PC-3 (cell line): ENCODE data around the gene GPR37L1. TPM values are rescaled to one million over a fixed set of nuclear protein-coding genes. Genes with fewer than 3 reads are reported as not detected.

Experiments used
- ATAC-seq: fragments of 200-7000 bp; cut with Tn5 transposase; 2 replicates; pipeline ENCODE4 v1.9.1; 2020; ENCODE audit warnings: mild to moderate bottlenecking, moderate library complexity
- BruUV-seq: library from RNA; stranded (reverse); fragments of 400-500 nt; replicated peaks from 2 replicates; lab custom pipeline; 2021; lab: Mats Ljungman, UMichigan
- CTCF ChIA-PET: fragments of 300-600 bp; sonication (Branson Sonifier 250); formaldehyde crosslinking; loops from one replicate; lab custom pipeline; 2022; ENCODE audit warnings: antibody characterized with exemption; lab: Charles Lee
- POLR2A ChIA-PET: fragments of 300-600 bp; sonication (Branson Sonifier 250); formaldehyde crosslinking; loops from one replicate; lab custom pipeline; 2022; ENCODE audit warnings: antibody characterized with exemption; ENCODE audit not compliant: unreplicated experiment; lab: Charles Lee
- DNase-seq: peaks from one replicate; pipeline ENCODE4 v3.0.0-alpha.2; 2015
- H2AFZ ChIP-seq: fragments of 300-600 bp; sonication (generic); 2 replicates; pipeline ENCODE4 v1.6.0; 2016; ENCODE audit warnings: antibody characterized with exemption, low read length
- H3F3A ChIP-seq: fragments of 300-600 bp; sonication (generic); one replicate; pipeline ENCODE4 v1.6.0; 2017; ENCODE audit warnings: antibody characterized with exemption, low read length, control low read depth, mild to moderate bottlenecking; ENCODE audit not compliant: unreplicated experiment
- H3K27ac ChIP-seq: fragments of 300-600 bp; sonication (generic); 2 replicates; pipeline ENCODE4 v1.5.1; 2016; ENCODE audit warnings: mild to moderate bottlenecking, low read length
- H3K27me3 ChIP-seq: fragments of 300-600 bp; sonication (generic); 2 replicates; pipeline ENCODE4 v1.6.1; 2016; ENCODE audit warnings: low read length, mixed read lengths
- H3K36me3 ChIP-seq: fragments of 300-600 bp; sonication (generic); 2 replicates; pipeline ENCODE4 v1.6.1; 2016; ENCODE audit warnings: low read depth, mixed run types, low read length, mixed read lengths
- H3K4me1 ChIP-seq: fragments of 300-600 bp; sonication (generic); 2 replicates; pipeline ENCODE4 v1.5.1; 2016; ENCODE audit warnings: low read length; ENCODE audit not compliant: insufficient read depth
- H3K4me2 ChIP-seq: fragments of 300-600 bp; sonication (generic); 2 replicates; pipeline ENCODE4 v1.6.0; 2016; ENCODE audit warnings: low read length
- H3K4me3 ChIP-seq: fragments of 300-600 bp; sonication (generic); 2 replicates; pipeline ENCODE4 v1.5.1; 2016; ENCODE audit warnings: mild to moderate bottlenecking, low read length, mixed read lengths
- H3K79me2 ChIP-seq: fragments of 300-600 bp; sonication (generic); 2 replicates; pipeline ENCODE4 v1.6.1; 2017; ENCODE audit warnings: low read length, mixed read lengths
- H3K9ac ChIP-seq: fragments of 300-600 bp; sonication (generic); 2 replicates; pipeline ENCODE4 v1.6.0; 2016; ENCODE audit warnings: mild to moderate bottlenecking, low read length
- H3K9me2 ChIP-seq: fragments of 300-600 bp; sonication (generic); replicated peaks from 2 replicates; pipeline ENCODE4 v1.6.1; 2016; ENCODE audit warnings: mixed run types, low read length, mixed read lengths
- H3K9me3 ChIP-seq: fragments of 300-600 bp; sonication (generic); 2 replicates; pipeline ENCODE4 v1.6.1; 2016; ENCODE audit warnings: low read length, mixed read lengths
- H4K20me1 ChIP-seq: fragments of 300-600 bp; sonication (generic); 2 replicates; pipeline ENCODE4 v1.6.1; 2016; ENCODE audit warnings: low read length, mixed read lengths
- CTCF ChIP-seq: fragments of 300-600 bp; sonication (generic); conservative IDR thresholded peaks from 2 replicates; pipeline ENCODE4 v1.5.1; 2017; ENCODE audit warnings: antibody characterized with exemption, low read depth, mild to moderate bottlenecking, low read length
- EZH2 ChIP-seq: fragments of 300-600 bp; sonication (generic); IDR thresholded peaks from one replicate; pipeline ENCODE4 v1.6.1; 2017; ENCODE audit warnings: antibody characterized with exemption, mild to moderate bottlenecking, low read length; ENCODE audit not compliant: unreplicated experiment
- EZH2phosphoT487 ChIP-seq: fragments of 300-600 bp; sonication (generic); IDR thresholded peaks from 2 replicates; pipeline ENCODE4 v1.6.1; 2018; ENCODE audit warnings: mild to moderate bottlenecking, antibody characterized with exemption, low read length, borderline replicate concordance
- intact Hi-C: fragments of 100-400 bp; cut with micrococcal nuclease; formaldehyde crosslinking; loops from 2 replicates; pipeline ENCODE4 v1.9.0; 2023
- total RNA-seq: library from RNA; depleted of rRNA; stranded (reverse); fragments of >200 nt; gene quantifications from 2 replicates; pipeline ENCODE4 v1.2.3, GENCODE V29; 2014

Gene GPR37L1
- total RNA-seq, 1 experiment from 2014 or later = 0.04 TPM

- no peak for TF ChIP-seq CTCF
- no peak for TF ChIP-seq EZH2
- TF ChIP-seq EZH2phosphoT487 = no peak
- DNase-seq (no peak), ATAC-seq (peak; percentile 32)
- ChIA-PET CTCF (no interaction called here), POLR2A (interaction anchor here (0.6 to 1.1 kb wide), 2 partner anchors 33 to 75 kb away, joined by 4 to 7 read pairs; partner anchors contain the start of gene ELF3)
- Histone ChIP-seq H3K4me1 (peaks cover 31% of the 10 kb centered on the region), H3K4me2 (no peak overlapping the region), H3F3A (no peaks in the 10 kb centered on the region), H3K27ac (peak overlapping the region; percentile 88), H3K9me2 (no peaks in the 10 kb centered on the region), H4K20me1 (no peaks in the 10 kb centered on the region), H3K27me3 (no peaks in the 10 kb centered on the region), H2AFZ (no peak overlapping the region), H3K4me3 (no peak overlapping the region), H3K79me2 (no peaks in the 10 kb centered on the region), H3K36me3 (no peaks in the 10 kb centered on the region), H3K9ac (peak overlapping the region; percentile 49), H3K9me3 (no peaks in the 10 kb centered on the region)
- intact Hi-C loops = no loop called here
- BruUV-seq = no TSS peak
Measured at GRCh38 chr1:202085682-202086373, 36.9 kb upstream of the GPR37L1 start.

- no TSS peak for BruUV-seq
- intact Hi-C loops = no loop called here
- TF ChIP-seq EZH2phosphoT487 (no peak), EZH2 (no peak), CTCF (no peak)
- H3K4me2 ChIP-seq = no peak overlapping the region
- H3K4me1 ChIP-seq = peaks cover 31% of the 10 kb centered on the region
- CTCF ChIA-PET = no interaction called here
- H2AFZ ChIP-seq = no peak overlapping the region
- no peak for ATAC-seq
- H3K79me2 ChIP-seq = no peaks in the 10 kb centered on the region
- H3K27ac ChIP-seq = peak overlapping the region; percentile 88
- peak; percentile 41 for DNase-seq
- no peak overlapping the region for H3K4me3 ChIP-seq
- POLR2A ChIA-PET = interaction anchor here (0.6 kb wide), 1 partner anchor 32 kb away, joined by 7 read pairs; no protein-coding TSS in a partner anchor
- no peaks in the 10 kb centered on the region for H3K27me3 ChIP-seq
- no peaks in the 10 kb centered on the region for H3K9me3 ChIP-seq
- no peaks in the 10 kb centered on the region for H3K36me3 ChIP-seq
- H3K9ac ChIP-seq = no peak overlapping the region; the same call in 1 of the 2 replicates
- H3K9me2 ChIP-seq = no peaks in the 10 kb centered on the region
- H4K20me1 ChIP-seq = no peaks in the 10 kb centered on the region
- no peaks in the 10 kb centered on the region for H3F3A ChIP-seq
Measured at GRCh38 chr1:202086579-202087350, 36.0 kb upstream of the GPR37L1 start.
